ENCODE results near the gene EGF.

The EGF gene

DNA sequence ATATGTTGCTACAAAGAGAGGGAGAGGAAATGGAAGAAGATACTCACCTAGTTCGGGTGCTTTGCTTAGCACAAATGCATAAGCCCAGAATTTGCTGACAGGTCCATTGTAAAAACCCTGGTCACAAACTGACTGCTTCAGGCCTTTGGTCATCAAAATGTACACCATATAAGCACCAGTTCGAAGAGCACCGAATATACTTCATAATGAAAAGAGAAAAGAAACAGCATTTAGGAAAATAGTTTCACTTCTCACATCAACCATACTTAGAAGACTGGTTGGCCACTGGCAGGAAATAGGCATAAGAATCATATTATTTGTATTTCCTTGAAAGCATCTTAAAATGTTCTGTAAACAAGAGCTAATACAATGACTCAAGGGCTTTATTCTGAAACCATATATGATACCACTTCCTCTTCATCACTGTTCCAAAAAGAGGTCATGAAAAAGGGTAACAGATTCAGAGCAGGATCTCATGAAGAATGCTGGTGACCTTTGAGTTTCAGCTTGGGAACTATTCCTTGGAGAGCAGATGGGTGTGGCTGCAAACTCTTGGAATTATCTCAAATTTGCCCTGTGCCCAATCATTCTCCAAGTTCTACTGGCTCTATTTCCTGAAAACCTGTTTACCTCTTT is 147.0 kb downstream of the EGF start:
- H3K4me3 ChIP-seq (ENCODE audit: low read depth, low read length): no peak overlapping the region
- no peaks in the 10 kb centered on the region for H3K27me3 ChIP-seq (replicated peaks)
- no peak for DNase-seq
- in situ Hi-C loops (cut with HindIII; ENCODE audit: low pct_ligation_motif_present, low sequenced_read_pairs): no loop called here
- no peak overlapping the region for H3K27ac ChIP-seq
- no peaks in the 10 kb centered on the region for H3K36me3 ChIP-seq (replicated peaks)
- no peak for TF ChIP-seq CTCF (IDR thresholded peaks at IDR 0.05; ENCODE audit: low read depth, low read length, missing control alignments)

DNA sequence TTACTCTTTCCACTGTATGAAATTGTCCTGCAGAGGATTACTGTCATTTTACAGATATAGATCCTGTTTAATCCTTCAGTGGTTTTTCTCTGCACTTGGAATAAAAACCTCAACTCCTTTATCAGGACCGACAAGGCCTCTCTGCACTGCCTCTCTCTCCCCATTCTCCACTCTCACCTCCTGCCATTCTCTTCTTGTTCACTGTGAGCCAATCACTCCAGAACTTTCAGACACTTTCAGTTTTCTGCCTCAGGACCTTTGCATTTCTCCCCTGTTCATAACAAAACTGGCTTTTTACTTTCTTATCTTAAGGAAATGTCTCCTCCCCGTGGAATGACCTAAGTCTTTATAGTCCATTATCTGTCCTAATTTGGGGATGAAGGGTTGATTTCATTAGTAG is 148.4 kb downstream of the EGF start:
- in situ Hi-C loops (cut with HindIII; ENCODE audit: low pct_ligation_motif_present, low sequenced_read_pairs): no loop called here
- no peak for TF ChIP-seq CTCF (IDR thresholded peaks at IDR 0.05; ENCODE audit: low read depth, low read length, missing control alignments)
- no peaks in the 10 kb centered on the region for H3K27me3 ChIP-seq (replicated peaks)
- DNase-seq: no peak
- no peak overlapping the region for H3K4me3 ChIP-seq (ENCODE audit: low read depth, low read length)
- no peaks in the 10 kb centered on the region for H3K36me3 ChIP-seq (replicated peaks)
- no peak overlapping the region for H3K27ac ChIP-seq

Data from brain microvascular endothelial cell (primary cell).